Measurements from ENCODE around the gene CDY2A.
"Not testable (repeated sequence)": the region's sequence is repeated elsewhere in the genome, so short reads cannot be mapped to it uniquely, and the experiment has no call there.

Gene CDY2A, protein sequence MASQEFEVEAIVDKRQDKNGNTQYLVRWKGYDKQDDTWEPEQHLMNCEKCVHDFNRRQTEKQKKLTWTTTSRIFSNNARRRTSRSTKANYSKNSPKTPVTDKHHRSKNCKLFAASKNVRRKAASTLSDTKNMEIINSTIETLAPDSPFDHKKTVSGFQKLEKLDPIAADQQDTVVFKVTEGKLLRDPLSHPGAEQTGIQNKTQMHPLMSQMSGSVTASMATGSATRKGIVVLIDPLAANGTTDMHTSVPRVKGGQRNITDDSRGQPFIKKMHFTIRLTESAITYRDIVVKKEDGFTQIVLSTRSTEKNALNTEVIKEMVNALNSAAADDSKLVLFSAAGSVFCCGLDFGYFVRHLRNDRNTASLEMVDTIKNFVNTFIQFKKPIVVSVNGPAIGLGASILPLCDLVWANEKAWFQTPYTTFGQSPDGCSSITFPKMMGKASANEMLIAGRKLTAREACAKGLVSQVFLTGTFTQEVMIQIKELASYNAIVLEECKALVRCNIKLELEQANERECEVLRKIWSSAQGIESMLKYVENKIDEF

DNA sequence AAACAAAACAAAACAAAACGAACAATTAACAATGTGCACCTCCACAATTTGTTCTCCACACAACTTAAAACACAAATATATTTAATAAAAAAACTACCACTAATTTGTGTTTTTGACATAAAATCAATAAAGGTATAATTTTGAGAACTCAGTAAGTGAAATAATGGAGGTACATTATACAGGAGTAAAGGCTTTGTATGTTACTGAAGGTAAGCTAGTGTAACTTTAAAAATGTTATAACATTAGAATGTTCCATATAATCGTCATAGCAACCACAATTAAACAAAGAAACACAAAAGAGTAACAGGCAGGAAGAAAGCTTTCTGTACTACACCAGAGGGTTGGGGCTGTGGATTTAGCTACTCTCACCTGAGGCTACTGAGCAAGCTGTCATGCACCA lies at the start of gene CDY2A:
TSS of gene CDY2A (plus strand) at position 301 of the 400 bp plus-strand sequence. CDS start 328 bp downstream, outside the sequence.
- not testable (repeated sequence) for DNase-seq

DNA sequence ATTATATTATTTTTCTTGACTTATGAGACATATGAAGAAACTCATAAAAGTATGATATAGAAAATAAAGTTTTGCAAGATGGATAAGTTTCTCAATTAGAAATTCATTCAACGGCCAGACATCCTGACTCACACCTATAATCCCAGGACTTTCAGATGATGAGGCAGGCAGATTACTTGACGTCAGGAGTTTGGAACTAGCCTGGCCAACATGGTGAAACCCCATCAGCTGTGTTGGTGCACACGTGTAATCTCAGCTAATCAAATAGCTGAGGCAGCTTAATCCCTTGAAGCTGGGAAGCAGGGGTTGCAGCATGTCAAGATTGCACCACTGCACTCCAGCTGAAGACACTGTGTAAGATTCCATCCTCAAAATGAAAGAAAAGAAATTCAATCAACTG lies 28.0 kb upstream of the CDY2A start:
- not testable (repeated sequence) for DNase-seq

DNA sequence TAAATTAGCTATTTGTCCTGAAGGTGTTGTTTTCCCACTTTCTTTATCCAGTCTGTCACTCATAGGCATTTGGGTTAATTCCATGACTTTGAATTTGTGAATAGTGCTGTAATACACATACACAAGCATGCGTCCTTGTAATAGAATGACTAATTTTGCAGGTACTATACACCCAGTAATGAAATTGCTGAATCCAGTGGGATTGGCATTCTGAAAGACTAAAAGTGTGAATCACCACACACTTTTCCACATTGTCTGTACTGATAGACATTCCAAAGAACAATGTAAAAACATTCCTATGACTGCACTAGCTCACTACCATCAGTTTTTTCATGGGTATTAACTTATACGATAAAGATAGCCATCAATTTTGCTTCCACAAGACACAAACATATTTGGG lies 27.3 kb upstream of the CDY2A start:
- DNase-seq = not testable (repeated sequence)

DNA sequence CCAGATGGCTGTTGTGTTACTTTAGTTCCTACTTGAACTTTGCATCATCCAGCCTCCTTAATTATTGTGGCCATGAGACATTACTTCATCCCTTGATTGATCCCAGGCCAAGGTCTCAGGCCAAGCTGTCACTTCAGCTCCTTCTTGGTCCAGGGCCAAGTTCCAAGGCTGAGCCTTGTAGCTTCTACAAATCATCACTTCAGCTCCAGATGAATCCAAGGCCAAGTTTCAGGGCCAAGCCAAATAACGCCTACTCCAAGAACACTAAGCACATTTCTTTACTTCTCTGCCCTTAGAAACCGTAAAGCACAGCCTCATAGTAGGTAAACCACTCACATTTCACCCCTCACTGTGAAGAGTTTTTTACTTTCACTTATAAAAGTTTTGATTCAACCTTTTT lies 1.7 kb upstream of the CDY2A start:
- not testable (repeated sequence) for DNase-seq

DNA sequence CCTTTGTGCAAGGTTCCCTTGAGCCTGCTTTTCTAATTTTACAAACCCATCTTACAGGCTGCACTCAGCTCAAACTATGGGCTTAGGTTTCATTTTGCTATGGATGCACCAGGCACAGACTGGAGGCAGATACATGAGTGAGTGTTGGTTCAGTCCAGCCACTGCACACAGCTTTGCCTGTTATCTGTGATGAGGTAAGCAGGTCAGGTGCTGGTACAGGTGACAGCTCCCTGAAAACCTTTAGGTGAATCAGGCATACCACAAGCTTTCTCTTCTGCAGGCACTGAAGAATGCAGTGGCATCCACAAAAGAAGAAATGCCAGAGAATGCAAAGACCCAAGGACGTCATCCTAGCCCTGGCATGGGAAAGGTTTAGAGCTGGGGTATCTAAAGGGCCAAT lies 3.3 kb downstream of the CDY2A start:
- DNase-seq = not testable (repeated sequence)

DNA sequence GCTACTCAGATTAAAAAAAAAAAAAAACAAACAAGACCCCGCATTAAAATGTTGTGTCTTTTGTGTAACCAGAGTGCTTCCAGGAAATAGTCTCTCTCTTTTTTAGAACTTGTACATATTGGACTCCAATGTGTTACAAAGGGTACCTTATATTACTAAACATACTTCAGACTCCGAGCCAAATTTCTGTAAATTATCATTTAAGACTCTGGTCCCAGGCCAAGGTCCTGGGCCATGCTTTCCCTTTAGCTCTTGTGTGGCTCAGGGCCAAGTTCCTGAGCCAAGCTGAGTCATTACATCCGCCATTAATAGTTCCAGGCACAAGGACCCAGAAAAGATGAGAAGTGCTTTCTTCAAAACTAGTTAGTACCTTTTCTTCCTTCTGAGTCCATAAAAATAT lies 4.6 kb downstream of the CDY2A start:
- not testable (repeated sequence) for DNase-seq

DNA sequence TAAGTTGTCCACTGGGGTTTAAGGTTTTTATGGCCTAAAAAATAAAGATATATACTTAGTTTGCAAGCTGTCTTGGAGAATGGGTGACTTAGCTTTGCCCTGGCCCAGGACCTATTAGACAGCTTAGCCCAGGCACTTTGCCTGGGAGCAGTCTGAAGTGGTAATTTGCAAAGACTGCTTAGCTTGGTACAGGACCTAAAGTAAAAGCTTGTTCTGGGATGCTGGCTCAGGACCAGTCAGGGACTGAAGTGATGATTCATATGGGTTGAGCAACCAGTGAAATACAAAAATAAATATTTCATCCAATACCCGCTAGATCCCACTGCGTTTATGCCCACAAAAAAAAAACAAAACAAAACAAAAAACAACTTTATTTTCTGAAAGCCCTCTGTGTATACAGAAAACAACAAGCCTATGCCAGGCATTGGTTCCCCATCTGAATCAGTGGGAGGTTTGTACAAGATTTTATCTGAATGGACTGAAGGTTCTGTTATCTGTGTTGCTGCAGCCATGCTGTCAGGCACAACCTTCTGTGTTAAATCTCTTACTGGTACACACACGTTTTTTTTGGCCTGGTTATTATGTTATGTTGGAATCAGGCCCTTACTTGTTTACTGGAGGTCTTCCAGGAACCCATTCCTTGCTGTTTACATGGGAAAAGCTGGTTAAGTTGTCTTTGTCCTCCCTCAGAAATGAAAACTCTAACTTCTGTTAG lies 8.7 kb downstream of the CDY2A start:
- DNase-seq = not testable (repeated sequence)

DNA sequence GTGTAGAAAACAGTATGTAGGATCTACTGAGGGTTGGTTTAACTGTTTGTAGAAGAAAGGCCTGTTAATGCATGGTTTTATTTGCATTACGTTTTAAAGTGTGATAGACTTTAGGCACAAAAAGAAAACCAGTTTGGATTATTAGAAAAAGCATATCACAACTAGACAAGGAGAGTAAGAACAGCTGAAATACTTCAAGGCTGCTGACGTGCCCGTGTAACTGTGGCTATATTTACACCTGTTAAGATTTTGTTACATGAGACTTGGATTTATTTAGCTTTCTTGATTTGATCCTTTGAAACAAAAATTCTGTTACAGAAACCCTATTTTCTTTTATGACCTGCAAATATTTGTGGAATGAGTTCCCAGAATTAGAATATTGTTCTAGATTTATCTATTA lies 9.3 kb downstream of the CDY2A start:
- not testable (repeated sequence) for DNase-seq

DNA sequence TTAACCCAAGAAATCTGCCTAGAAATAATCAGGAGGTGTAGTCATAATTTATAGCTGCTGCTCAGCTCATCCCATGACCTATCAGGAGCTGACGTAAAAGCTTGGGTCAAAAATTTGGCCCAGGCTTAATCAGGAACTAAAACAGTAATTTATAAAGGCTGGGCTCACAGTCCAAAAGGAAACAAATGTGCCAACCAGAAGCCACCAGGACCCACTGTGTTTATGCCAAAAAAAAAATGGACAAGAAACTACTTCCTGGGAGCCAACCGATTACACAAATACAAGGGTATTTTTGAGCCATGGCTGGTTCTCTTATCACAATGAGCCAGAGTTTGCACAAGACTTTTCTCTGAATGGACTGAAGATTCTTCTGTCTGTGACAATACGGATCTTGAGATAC lies 19.4 kb downstream of the CDY2A start:
- not testable (repeated sequence) for DNase-seq

DNA sequence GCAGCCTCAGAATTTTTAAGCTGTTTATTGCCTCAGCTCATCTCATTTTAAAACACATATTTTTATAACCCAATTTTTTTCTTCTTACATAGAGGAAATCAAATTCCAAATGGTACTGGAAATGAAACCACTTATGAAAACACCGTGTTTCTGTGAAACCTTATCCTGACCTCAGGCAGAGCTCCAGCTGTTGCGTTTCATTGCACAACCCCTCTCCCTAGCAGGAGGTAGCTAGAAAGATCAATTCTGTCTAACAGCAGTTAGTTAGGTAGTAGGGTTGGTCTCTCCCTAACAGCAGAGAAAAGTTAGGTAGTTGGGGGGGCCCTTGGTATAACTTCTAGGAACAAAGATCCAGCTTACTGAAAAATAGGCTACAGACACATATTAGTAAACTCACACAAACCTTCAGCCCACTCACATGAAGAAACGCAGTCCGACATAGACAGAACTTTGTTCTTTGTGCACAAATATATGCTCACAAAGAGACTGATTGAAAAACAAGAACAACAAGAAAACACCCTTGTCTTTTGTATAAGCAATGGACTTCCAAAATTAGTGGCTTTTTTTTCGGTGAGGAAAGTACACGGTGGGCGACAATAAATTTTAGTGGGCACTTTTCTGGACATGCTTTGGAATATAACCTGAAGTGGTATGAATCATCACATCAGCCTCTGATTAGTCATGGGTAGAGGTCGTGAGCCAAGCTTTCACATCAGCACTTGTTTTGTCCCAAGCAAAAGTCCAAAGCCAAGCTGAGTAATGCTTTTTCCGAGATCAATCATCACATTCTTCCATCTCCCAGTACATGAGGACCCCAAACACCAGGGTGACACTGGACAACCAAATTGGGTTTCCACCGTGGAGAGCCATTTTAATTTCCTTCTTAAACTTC lies 22.8 kb downstream of the CDY2A start:
- DNase-seq = not testable (repeated sequence)

DNA sequence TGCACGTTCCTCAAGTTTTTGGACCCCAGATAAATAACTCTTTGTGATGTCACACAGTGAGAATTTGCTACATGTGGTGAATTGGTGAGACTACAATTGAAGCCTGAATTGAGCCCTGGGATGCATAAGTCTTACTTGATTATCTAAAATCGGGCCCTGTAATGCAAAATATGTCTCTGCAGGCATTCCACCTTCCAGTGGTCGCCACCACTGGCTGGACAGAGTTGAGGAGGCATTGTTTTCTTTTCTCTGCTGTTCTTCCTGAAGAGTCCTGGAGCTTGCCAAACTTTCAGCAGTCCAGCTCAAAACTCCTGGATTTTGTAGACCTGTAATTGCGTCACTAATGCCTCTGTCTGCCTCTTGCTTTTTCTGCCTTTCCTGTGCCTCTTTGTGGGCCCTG lies 23.5 kb downstream of the CDY2A start:
- not testable (repeated sequence) for DNase-seq

DNA sequence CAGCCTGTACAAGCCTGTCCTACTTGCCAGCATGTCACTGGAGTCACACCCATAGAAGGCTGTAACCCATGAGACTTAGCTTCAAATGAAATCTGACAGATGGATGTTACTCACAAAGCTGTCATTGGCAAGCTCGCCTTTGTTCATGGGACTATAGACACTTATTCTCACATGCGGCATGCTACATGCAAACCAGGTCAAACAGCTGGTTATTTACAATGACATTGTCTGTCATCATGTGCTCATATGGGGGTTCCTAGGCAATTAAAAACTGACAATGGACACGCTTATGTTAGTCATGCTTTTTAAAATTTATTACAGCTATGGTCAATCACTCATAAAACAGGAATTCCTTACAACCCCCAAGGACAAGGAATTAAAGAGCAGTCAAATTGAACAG lies 30.9 kb downstream of the CDY2A start:
- not testable (repeated sequence) for DNase-seq

DNA sequence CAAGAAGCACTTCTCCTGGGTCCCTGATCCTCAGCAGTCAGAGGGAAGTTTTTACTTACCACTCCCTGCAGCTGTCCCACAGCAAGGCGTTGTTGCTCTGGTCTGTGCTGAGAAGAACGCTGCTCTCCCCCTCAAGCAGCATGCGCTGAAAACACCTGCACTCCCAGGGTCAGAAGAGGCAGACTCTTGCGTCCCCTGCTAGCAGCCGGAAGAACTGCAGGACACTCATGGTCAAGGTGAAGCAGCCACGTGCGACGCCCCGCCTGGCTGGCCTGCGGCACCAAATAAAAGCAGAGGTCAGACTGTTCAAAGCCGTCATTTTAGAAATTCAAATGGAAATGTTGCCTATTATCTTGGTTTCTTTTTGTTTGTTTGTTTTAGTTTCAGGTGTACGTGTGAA lies 47.9 kb downstream of the CDY2A start:
- DNase-seq = not testable (repeated sequence)
